GM21723 (cell line): ENCODE results near the gene DCDC1.

Experiments used
- ATAC-seq: cut with Tn5 transposase; IDR thresholded peaks from one replicate; pipeline ENCODE4 v1.9.1; 2021; ENCODE audit warnings: mild to moderate bottlenecking, moderate library complexity; ENCODE audit not compliant: unreplicated experiment

DCDC1 gene

DNA sequence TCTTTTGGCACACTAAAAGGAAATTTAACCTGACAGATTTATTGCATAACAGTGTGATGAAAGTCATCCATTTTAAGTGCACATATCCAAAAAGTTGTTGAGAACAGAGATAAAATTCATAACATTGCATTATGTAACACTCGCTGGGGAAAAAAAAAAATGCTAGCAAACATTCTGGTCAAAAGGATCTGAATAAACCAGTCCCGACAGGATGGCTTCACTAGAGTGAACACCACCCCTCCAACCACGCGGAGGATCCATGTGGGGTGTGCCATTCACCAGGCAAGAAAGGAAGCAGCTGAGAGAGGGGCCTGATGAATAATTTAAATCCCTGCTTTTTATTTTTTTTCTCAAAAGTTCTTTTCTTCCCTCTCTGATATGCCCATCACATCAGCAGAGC is 258.7 kb downstream of the DCDC1 start:
- ATAC-seq: no peak

DNA sequence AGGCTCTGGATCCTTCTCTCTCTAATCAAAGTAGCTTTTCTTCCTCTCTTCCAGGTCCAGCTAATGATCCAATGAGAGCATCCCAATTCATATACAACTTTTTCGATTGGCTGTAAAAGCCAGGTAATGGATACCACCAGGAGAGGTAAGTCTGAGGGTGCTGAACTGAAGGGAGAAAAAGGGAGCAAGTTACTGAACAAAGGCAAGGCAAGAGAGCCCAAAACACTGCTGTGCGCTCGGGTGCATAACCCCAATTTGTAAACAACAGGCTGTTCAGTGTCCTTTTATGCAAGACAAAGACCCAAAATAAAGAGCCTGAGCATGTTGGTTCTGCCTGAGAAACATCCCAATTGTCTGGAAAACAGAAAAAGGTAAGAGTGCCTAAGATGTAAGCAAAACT is 260.1 kb downstream of the DCDC1 start:
- no peak for ATAC-seq

DNA sequence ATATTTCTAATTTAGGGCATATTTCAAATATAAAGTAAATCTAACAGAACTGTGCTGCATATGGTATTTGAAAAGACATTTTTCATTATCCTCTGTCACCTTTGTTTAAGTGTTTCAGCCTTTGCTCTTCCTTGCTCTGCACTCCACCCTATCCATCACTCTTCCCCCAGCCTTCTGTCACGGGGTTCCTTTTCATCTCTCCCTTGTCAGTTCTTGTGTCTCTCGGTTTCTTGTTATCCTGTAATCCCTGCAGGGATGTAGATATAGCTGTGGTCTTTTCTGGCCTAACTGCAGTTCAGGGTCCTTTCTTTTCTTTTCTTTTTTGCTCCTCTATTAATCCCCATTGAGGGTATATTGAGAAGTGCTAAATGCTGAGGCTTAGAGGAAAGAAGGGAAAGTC is 261.9 kb downstream of the DCDC1 start:
- ATAC-seq: no peak

DNA sequence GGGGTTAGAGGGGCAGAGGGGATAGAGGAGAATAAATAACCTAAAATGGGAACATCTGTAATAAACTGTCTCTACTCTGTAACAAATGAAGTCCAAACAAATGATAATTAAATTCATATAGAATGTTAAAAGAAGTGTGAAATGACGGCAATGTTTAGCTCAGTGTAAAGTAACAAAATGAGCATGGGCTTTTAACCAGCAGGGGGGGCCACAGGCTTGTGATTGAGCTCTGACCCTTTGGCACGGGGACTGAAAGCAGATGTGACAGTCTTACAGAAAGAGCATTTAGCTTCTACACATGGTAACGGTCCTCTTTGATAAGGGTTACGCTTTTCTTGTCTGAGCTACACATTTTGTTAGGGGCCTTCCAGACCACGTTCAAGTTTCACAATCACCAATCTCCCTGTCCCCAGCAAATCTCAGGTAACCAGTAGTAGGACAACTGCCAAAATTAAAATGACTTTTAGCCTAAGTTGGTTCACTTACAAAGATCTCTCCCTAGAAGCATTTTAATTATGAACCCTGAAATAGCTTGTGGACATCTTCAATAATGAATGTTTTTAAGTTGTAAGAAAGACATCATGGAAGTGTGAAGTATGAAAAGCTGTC is 262.5 kb downstream of the DCDC1 start:
- peak; percentile 87 for ATAC-seq

DNA sequence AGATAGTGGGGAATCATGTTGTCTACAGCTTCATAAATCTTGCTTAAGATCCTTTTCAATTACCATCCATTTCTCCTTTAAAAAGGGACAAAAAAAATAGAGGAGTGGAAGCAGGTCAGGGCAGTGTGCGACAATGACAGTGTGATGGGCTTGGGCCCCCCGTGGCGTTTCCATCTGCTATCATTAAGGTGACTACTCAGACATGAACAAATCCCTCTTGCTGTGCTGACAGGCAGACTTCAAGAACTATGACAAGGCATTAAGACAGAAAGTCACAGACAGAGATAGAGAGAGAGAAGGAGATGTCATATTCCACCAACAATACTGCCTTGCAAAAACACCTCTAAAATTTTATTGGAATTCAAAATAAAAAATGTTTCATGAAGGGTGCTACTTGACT is 263.2 kb downstream of the DCDC1 start:
- no peak for ATAC-seq

DNA sequence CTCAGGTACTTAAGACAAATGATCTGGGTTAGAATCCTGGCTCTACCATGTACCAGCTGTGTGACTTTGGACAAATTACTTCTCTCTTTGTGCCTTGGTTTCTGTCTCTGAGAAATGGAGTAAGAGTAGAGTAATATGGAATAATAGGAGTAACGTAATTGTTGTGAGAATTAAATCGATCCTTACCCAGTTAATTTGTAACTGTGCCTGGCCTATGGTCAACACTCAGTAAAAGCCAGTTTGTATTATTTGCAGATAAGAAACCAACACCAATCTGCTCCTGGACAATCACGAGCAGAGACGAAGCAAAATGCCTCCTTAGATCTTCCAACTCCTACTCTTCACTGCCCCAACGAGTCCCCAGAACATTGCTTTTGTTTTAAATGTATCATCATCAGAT is 266.7 kb downstream of the DCDC1 start:
- no peak for ATAC-seq

DNA sequence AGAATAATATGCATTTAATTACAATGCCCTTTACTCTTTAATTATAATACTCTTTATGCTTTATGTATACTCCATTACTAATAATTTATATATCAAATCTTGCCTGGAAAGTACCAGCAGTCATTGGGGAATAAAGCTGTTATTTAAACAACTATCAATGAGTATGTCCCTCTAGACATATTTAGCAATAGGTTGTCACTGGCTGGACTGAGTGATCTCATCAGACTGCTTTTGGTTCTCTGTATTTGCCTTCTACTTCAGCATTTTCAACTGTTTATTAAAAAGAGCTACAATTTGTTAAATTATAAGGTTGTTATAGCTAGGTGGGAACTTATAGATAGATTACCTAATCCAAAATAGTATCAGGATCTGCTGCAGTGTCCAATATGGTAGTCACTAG is 267.2 kb downstream of the DCDC1 start:
- ATAC-seq: no peak

DNA sequence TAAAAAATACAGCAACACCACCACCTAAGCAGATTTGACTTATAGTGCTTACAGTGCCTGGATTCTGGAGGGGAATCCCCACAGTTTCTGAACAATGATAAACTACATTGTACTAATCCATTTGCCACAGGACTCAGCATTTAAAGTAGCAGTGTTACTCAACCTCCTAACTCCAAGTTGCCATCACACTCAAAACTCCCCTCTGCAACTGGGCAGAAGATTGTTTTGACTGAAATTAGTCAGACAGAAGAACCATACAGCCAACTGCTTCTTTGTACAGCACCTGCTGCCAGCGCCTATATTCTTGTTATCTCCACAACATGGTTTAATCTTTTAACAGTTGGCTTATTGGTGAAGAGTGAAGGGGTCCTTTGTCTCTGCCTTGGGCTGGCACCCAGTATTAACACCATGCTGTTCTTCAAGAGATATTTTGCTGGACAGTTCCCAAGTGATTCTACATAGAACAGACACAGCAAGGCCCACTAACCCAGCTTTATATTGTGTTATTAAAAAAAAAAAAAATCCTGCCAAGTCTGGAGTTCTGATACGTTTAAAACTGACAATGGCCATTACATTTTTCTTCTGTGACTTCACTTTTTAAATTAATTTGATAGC is 273.2 kb downstream of the DCDC1 start:
- ATAC-seq: no peak

DNA sequence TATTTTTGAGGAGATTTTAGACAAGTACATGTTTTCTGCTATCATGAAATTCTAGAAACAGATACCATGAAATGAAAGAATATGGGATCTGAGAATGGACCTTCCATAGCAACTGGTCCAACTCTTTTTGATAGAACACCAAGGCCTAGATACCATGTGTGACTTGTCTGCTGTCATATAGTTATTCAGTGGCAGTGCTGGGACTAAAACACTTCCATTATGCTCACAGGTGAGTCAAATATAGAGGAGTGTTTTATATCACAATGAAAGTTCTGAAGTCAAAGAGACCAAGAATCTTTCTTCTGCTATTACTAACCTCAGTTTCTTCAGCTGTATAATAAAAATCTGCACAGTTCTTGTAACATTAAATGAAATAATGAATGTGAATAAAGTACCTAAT is 276.9 kb downstream of the DCDC1 start:
- no peak for ATAC-seq

DNA sequence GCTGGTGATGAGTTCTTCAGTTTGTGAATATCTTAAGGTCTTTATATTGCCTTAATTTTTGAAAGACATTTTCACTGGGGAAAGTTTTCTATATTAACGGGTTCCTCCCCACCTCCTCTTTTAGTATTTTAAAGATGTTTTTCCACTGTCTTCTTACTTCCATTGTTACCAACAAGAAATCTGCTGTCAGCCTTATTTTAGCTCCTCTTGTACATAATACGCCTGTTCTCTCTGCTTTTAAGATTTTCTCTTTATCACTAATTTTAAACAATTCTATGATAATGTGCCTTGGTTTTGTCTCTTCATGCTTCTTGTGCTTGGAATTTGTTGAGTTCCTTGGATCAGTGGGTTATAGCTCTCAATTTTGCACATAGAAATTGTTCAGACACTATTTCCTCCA is 280.4 kb downstream of the DCDC1 start:
- no peak for ATAC-seq

DNA sequence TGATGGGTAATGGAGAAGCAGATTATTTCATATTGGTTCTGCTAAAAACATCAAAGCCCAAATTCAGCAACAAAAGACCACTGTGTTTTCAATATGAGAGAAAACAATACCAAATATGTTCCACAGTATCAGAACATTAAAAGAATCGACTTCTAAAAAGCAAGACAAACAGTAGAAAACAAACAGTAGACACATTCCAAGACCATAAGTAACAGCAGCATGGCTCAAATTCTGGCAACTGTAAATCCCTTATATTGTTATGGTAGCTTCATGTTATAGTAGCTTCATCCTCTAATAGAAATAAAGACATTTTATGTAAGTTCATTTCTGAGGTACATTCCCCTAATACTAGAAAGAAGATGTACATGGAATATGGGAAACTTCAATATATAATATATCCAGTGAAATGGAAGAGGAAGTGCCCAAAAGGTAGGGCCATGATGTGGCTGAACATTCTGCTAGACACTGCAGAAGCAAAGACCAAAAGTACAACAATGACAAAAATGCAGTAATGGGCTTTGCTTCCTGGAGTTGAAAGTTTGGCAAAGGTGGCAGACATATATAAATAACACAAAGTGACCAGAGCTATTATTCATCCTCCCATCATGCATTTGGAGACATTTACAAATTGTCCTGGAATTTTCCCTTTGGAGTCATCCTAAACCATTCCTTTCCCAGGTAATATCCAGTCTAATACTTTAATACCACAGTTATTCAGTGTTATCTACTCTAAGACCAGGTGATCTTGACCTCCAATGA is 299.9 kb downstream of the DCDC1 start:
- ATAC-seq: no peak

DNA sequence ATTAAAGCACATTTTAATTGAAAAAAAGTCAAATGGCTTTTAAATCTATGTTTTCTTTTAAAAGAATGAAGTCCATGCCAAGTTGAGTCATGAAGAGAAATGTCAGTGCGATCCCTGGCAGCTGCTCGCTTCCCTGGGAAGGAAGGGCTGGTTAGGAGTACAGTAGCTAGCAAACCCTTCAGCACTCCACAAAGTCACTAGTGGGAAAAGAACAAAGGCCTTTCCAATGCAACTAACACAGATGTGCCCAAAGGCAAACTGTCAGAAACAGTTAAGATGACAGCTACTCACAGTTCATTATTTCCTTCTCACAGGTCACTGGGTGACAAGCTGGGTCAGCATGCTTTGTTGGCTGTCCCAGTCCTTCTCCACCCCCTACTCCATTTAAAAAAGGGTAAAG is 308.7 kb downstream of the DCDC1 start:
- no peak for ATAC-seq

DNA sequence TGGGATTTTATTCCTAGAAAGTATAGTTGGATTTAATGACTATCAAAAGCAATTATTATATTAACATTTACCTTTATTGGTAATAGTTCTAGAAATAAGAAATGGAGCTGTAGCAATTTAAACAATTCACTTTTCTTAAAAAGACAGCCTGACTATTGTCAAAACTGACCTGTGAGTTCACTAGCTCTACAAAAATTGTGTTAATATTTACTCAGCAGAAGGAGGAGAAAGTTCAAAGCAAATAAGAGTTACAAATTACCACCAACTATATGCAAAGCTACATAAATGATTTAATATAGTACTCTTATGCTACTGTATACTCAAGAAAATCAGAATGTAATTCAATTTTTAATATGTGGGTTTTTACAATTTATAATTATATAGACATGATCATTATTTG is 310.0 kb downstream of the DCDC1 start:
- ATAC-seq: no peak

DNA sequence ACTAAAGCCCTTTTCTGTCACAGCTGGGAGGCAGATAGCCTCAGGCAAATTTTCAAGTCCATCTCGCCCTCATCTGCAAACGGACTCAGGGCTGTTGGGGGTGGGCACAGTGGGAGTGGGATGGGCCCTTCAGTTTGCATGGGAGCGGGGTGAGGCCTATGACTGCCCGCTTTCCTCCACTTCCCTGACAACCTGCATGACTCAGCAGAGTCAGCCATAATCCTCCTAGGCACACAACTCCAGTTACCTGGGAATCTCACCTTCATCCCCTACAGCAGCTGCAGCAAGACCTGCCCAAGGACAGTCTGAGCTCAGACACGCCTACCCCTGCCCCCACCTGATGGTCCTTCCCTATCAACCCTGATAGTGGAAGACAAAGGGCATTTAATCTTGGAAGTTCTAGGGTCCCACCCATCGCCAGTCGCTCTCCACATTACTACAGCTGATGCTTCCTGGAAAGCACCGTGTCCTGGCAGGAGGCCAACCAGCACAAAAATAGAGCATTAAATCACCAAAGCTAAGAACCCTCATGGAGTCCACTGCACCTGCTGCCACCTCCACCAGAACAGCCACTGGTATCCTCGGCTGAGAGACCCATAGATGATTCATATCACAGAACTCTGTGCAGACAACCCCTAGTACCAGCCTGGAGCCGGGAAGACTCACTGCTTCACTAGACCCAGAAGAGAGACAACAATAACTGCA is 319.3 kb downstream of the DCDC1 start:
- ATAC-seq: no peak

DNA sequence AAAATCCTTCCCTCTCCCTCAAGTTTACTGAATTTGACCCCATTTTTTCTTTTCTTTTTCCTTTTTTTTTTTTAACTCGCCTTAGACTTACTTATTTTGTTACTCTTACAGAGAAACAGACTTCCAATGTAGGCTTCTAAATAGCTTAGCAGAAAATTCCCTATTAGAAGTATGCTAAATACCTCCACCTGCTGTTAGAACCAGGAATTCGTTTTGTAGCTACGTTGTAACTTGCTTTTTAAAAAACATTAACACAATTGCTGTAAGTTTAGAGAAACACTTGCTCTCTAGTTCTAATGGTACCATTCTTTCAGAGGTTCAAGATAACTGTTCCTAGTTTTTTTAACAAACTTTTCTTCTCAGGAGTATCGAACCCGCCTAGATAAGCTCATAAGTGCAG is 324.2 kb downstream of the DCDC1 start:
- no peak for ATAC-seq

DNA sequence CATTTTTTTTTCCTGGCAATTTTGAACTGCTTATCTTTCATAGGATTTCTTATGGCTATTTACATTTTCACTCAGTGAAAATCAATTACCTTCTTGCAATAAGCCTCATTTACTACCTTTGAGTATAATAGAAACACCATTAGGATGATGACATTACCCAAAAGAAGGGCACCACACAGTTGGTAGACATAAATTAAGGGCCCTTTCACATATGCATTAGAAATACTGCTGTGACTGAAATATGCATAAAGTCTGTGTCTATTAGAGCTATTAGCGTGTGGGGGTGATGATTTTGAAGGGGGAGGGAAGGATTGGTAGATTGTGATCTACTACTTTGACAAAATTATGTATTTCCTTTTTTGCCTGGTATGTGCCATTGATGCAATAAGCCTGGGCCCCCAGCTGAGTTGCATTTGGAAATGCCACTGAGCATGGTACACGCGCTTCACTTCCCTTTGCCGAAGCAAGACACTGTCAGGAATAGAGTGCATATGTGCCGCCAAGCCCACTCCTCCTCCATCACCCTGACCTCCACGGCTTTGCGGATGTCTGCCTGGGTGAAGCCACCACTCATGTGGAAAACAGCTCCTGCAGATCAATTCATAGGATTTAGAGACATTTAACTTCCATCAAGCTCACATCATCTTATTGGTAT is 339.3 kb downstream of the DCDC1 start:
- no peak for ATAC-seq

DNA sequence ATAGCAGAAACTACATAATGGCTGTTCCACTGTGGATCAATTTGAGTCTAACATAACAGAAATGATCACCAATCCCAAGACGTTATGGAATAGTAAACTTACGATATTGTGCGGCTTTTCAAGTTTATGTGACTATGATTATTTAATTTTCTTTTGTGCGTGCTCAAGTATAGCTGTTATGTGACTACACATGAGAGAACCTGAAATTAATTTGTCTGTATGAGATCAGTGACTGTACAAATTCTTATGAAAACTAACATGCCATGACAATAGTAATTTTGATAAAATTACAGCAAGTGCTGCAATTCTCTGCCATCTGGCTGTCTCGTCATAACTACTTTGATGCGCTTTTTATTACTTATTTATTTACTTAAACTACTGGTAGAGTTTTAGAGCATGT is 343.2 kb downstream of the DCDC1 start:
- no peak for ATAC-seq

DNA sequence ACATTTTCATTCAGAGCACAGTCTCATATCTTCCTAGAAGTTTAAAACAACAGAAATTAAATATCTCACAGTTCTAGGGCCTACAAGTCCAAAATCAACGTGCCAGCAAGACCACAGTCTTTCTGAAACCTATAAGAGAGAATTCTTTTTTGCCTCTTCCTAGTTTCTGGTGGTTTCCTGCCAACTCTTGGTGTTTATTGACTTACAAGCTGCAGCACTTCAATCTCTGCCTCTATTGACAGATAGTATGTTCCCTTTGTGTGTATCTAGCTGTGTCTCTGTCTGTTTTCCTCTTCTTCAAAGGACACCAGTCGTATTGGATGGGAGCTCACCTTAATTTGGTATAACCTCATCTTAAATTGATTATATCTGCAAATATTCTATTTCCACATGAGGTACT is 347.5 kb downstream of the DCDC1 start:
- ATAC-seq: no peak

DNA sequence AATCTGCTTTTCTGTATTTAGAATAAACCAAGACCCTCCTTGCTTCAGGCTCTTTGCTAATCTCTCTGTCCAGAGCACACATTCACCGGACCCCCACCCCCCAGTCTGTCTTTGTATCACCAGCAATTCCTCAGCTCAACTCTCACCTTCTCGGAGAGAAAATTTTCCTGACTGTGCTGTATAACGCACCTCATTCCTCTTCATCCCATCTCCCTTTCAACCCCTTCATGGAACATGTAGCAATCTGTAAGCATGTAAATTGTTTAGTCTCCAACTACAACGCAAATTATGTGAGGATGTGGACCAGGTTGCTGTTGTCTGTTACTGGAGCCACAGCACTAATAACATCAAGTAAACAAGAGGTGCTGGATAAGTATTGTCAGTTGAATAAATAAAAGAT is 349.8 kb downstream of the DCDC1 start:
- no peak for ATAC-seq

DNA sequence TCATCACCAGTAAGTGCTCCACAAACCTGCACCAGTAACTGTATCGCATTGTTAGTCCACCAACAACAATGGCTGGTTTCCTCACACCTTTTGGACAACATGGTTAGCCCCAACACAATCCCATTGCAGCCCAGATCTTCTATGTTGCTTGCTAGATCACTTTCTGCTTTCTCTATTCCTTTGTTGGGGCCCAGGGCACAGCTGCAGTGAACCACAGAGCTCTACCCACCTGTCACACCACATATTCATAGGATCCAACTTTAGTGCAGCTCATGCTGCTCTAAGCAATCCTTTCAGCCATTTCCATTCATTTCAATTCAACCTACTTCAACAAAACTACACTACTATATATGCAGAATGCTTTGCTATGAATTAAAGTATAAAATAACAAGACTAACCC is 364.3 kb downstream of the DCDC1 start:
- ATAC-seq: no peak

DNA sequence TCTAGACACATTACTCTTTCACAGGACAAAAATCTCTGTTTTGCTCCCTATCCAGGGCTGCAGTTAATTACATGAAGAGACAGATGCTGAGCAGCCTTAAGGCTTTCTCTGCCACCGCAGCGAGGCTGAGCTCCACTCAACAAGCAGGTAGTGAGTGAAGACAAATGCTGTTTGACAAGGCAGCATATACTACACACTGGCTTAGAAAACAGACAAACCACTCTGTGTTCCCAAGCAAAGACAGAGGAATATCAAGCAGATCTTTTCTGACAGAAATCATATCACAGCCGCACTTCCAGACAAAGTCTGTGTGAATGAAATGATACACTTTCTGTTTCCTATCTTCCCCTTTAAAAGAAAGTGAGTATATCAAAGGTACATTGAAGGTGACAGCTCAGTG is 368.1 kb downstream of the DCDC1 start:
- no peak for ATAC-seq
